WTC11 (cell line): Measurements from ENCODE around the gene SH3PXD2A. TPM values are rescaled to one million over a fixed set of nuclear protein-coding genes. Genes with fewer than 3 reads are reported as not detected.

Experiments
- ATAC-seq: fragments of 200-7000 bp; cut with Tn5 transposase; 2 replicates; pipeline ENCODE4 v1.10.0; 2021; ENCODE audit warnings: mild to moderate bottlenecking, moderate library complexity
- CTCF ChIA-PET: fragments of 300-600 bp; sonication (Branson Sonifier 250); formaldehyde crosslinking; loops from one replicate; lab custom pipeline; 2021; ENCODE audit warnings: antibody characterized with exemption; lab: Charles Lee
- POLR2A ChIA-PET: fragments of 350-600 bp; sonication (Branson Sonifier 250); formaldehyde crosslinking; loops from one replicate; lab custom pipeline; 2021; ENCODE audit warnings: antibody characterized with exemption; lab: Charles Lee
- DNase-seq: peaks from one replicate; pipeline ENCODE4 v3.0.0; 2021; ENCODE audit warnings: low spot score
- H3K27ac Mint-ChIP-seq: 2 replicates; pipeline ENCODE4 v1.8.0; 2021; ENCODE audit warnings: mixed read lengths
- H3K27me3 Mint-ChIP-seq: 2 replicates; pipeline ENCODE4 v1.8.0; 2021; ENCODE audit warnings: low read depth, mild to moderate bottlenecking, moderate library complexity, mixed read lengths
- H3K36me3 Mint-ChIP-seq: 2 replicates; pipeline ENCODE4 v1.8.0; 2021; ENCODE audit warnings: mixed read lengths
- H3K4me1 Mint-ChIP-seq: 2 replicates; pipeline ENCODE4 v1.8.0; 2022; ENCODE audit warnings: mixed read lengths
- H3K4me3 Mint-ChIP-seq: 2 replicates; pipeline ENCODE4 v1.8.0; 2021; ENCODE audit warnings: mild to moderate bottlenecking, moderate library complexity, mixed read lengths
- H3K9me3 Mint-ChIP-seq: 2 replicates; pipeline ENCODE4 v1.8.0; 2021; ENCODE audit warnings: mixed read lengths
- GABPB1 ChIP-seq: sonication (generic); formaldehyde crosslinking; IDR thresholded peaks from 2 replicates; pipeline ENCODE4 v1.8.1; 2023; ENCODE audit warnings: mild to moderate bottlenecking, missing genetic modification reagents
- GRHL2 ChIP-seq: fragments of 250-450 bp; sonication (Bioruptor Pico); IDR thresholded peaks from 2 replicates; pipeline ENCODE4 v1.8.0; 2022; ENCODE audit warnings: mild to moderate bottlenecking, moderate library complexity; ENCODE audit not compliant: insufficient replicate concordance, severe bottlenecking
- NFYB ChIP-seq: sonication (generic); formaldehyde crosslinking; conservative IDR thresholded peaks from 2 replicates; pipeline ENCODE4 v1.8.0; 2022; ENCODE audit warnings: low read depth, missing genetic modification reagents
- NR1H2 ChIP-seq: sonication (generic); formaldehyde crosslinking; IDR thresholded peaks from 2 replicates; pipeline ENCODE4 v1.9.0; 2021; ENCODE audit warnings: mild to moderate bottlenecking, moderate library complexity, missing genetic modification reagents
- NR2C2 ChIP-seq: sonication (generic); formaldehyde crosslinking; IDR thresholded peaks from 2 replicates; pipeline ENCODE4 v1.8.0; 2022; ENCODE audit warnings: mild to moderate bottlenecking, missing genetic modification reagents
- RORB ChIP-seq: fragments of 250-450 bp; sonication (Bioruptor Pico); IDR thresholded peaks from 2 replicates; pipeline ENCODE4 v1.9.0; 2021; ENCODE audit warnings: mild to moderate bottlenecking
- TEAD1 ChIP-seq: sonication (generic); formaldehyde crosslinking; IDR thresholded peaks from 2 replicates; pipeline ENCODE4 v1.8.0; 2022; ENCODE audit warnings: mild to moderate bottlenecking, missing genetic modification reagents
- TP53 ChIP-seq: sonication (generic); formaldehyde crosslinking; IDR thresholded peaks from 2 replicates; pipeline ENCODE4 v1.8.1; 2023; ENCODE audit warnings: mild to moderate bottlenecking, missing genetic modification reagents
- ZNF121 ChIP-seq: sonication (generic); formaldehyde crosslinking; IDR thresholded peaks from 2 replicates; pipeline ENCODE4 v1.8.0; 2023; ENCODE audit warnings: missing genetic modification reagents
- ZNF138 ChIP-seq: sonication (generic); formaldehyde crosslinking; conservative IDR thresholded peaks from 2 replicates; pipeline ENCODE4 v1.8.1; 2022; ENCODE audit warnings: mild to moderate bottlenecking, moderate library complexity, missing genetic modification reagents
- ZNF219 ChIP-seq: sonication (generic); formaldehyde crosslinking; IDR thresholded peaks from 2 replicates; pipeline ENCODE4 v1.8.0; 2023; ENCODE audit warnings: missing genetic modification reagents, mild to moderate bottlenecking, borderline replicate concordance
- ZNF423 ChIP-seq: fragments of 250-450 bp; sonication (Bioruptor Pico); IDR thresholded peaks from 2 replicates; pipeline ENCODE4 v2.1.2; 2022; ENCODE audit warnings: mild to moderate bottlenecking, moderate library complexity
- total RNA-seq: library from RNA; stranded (reverse); gene quantifications from 3 replicates; pipeline ENCODE4 v1.2.3, GENCODE V29; 2021
- TF ChIP-seq, protein P1 (sequence below): sonication (generic); formaldehyde crosslinking; IDR thresholded peaks from 2 replicates; pipeline ENCODE4 v1.8.1; 2023; ENCODE audit warnings: mild to moderate bottlenecking, moderate library complexity, missing genetic modification reagents
- TF ChIP-seq, protein P2 (sequence below): sonication (generic); formaldehyde crosslinking; IDR thresholded peaks from 2 replicates; pipeline ENCODE4 v1.8.0; 2023; ENCODE audit warnings: missing genetic modification reagents, mild to moderate bottlenecking, borderline replicate concordance
- TF ChIP-seq, protein P3 (sequence below): fragments of 250-450 bp; sonication (Bioruptor Pico); IDR thresholded peaks from 2 replicates; pipeline ENCODE4 v1.9.0; 2021; ENCODE audit warnings: mild to moderate bottlenecking
- TF ChIP-seq, protein P4 (sequence below): fragments of 250-450 bp; sonication (Bioruptor Pico); IDR thresholded peaks from 2 replicates; pipeline ENCODE4 v1.9.0; 2021; ENCODE audit warnings: moderate library complexity, mild to moderate bottlenecking, inconsistent platforms, borderline replicate concordance
- TF ChIP-seq, protein P5 (sequence below): fragments of 250-450 bp; sonication (Bioruptor Pico); IDR thresholded peaks from 2 replicates; pipeline ENCODE4 v1.9.0; 2021; ENCODE audit warnings: mild to moderate bottlenecking, borderline replicate concordance
- TF ChIP-seq, protein P6 (sequence below): sonication (generic); formaldehyde crosslinking; IDR thresholded peaks from 2 replicates; pipeline ENCODE4 v1.8.1; 2022; ENCODE audit warnings: mild to moderate bottlenecking, moderate library complexity, missing genetic modification reagents

The SH3PXD2A gene
- total RNA-seq, 1 experiment from 2014 or later, result 15.7 TPM

DNA sequence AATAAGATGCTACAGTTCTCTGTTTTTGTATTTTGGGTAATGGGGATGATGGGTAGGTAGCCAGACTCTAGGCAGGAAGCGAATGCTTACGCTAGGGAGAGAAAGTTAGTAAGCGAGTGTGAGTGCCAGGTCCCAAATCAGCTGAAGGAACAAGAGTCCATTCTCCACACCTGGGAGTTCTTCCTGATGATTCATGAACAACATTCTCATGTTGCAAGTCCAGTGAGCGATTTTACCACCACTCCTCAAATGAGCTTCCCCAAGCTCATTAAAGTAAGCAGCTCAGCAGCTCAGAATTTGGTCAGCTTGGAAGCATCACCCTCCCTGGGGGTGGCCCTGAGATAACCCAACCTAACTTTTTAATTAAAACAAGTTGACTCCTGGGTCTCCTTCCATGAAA lies 27.3 kb downstream of the SH3PXD2A start:
- Mint-ChIP-seq H3K36me3 (peaks cover 11% of the 10 kb centered on the region), H3K27me3 (no peaks in the 10 kb centered on the region; the same call in 1 of the 2 replicates), H3K27ac (no peak overlapping the region), H3K4me3 (no peak overlapping the region), H3K4me1 (peaks cover 32% of the 10 kb centered on the region), H3K9me3 (peaks cover 11% of the 10 kb centered on the region)
- no peak for ATAC-seq
- ChIA-PET CTCF (interaction anchor here (2.3 kb wide), 1 partner anchor 28 kb away, joined by 5 read pairs; no protein-coding TSS in a partner anchor), POLR2A (interaction anchor here (0.6 kb wide), 2 partner anchors 122 to 997 kb away, joined by 3 read pairs; no protein-coding TSS in a partner anchor)
- no peak for DNase-seq
- TF ChIP-seq, protein P1, sequence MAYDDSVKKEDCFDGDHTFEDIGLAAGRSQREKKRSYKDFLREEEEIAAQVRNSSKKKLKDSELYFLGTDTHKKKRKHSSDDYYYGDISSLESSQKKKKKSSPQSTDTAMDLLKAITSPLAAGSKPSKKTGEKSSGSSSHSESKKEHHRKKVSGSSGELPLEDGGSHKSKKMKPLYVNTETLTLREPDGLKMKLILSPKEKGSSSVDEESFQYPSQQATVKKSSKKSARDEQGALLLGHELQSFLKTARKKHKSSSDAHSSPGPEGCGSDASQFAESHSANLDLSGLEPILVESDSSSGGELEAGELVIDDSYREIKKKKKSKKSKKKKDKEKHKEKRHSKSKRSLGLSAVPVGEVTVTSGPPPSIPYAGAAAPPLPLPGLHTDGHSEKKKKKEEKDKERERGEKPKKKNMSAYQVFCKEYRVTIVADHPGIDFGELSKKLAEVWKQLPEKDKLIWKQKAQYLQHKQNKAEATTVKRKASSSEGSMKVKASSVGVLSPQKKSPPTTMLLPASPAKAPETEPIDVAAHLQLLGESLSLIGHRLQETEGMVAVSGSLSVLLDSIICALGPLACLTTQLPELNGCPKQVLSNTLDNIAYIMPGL (CRISPR knock-in tag), result no peak
- no peak for TF ChIP-seq TP53 (CRISPR knock-in tag)
- TF ChIP-seq ZNF138 (CRISPR knock-in tag), result no peak
- no peak for TF ChIP-seq ZNF219 (CRISPR knock-in tag)
- TF ChIP-seq NFYB (CRISPR knock-in tag), result no peak
- TF ChIP-seq, protein P2, sequence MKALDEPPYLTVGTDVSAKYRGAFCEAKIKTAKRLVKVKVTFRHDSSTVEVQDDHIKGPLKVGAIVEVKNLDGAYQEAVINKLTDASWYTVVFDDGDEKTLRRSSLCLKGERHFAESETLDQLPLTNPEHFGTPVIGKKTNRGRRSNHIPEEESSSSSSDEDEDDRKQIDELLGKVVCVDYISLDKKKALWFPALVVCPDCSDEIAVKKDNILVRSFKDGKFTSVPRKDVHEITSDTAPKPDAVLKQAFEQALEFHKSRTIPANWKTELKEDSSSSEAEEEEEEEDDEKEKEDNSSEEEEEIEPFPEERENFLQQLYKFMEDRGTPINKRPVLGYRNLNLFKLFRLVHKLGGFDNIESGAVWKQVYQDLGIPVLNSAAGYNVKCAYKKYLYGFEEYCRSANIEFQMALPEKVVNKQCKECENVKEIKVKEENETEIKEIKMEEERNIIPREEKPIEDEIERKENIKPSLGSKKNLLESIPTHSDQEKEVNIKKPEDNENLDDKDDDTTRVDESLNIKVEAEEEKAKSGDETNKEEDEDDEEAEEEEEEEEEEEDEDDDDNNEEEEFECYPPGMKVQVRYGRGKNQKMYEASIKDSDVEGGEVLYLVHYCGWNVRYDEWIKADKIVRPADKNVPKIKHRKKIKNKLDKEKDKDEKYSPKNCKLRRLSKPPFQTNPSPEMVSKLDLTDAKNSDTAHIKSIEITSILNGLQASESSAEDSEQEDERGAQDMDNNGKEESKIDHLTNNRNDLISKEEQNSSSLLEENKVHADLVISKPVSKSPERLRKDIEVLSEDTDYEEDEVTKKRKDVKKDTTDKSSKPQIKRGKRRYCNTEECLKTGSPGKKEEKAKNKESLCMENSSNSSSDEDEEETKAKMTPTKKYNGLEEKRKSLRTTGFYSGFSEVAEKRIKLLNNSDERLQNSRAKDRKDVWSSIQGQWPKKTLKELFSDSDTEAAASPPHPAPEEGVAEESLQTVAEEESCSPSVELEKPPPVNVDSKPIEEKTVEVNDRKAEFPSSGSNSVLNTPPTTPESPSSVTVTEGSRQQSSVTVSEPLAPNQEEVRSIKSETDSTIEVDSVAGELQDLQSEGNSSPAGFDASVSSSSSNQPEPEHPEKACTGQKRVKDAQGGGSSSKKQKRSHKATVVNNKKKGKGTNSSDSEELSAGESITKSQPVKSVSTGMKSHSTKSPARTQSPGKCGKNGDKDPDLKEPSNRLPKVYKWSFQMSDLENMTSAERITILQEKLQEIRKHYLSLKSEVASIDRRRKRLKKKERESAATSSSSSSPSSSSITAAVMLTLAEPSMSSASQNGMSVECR (CRISPR knock-in tag), result no peak
- TF ChIP-seq, protein P3, sequence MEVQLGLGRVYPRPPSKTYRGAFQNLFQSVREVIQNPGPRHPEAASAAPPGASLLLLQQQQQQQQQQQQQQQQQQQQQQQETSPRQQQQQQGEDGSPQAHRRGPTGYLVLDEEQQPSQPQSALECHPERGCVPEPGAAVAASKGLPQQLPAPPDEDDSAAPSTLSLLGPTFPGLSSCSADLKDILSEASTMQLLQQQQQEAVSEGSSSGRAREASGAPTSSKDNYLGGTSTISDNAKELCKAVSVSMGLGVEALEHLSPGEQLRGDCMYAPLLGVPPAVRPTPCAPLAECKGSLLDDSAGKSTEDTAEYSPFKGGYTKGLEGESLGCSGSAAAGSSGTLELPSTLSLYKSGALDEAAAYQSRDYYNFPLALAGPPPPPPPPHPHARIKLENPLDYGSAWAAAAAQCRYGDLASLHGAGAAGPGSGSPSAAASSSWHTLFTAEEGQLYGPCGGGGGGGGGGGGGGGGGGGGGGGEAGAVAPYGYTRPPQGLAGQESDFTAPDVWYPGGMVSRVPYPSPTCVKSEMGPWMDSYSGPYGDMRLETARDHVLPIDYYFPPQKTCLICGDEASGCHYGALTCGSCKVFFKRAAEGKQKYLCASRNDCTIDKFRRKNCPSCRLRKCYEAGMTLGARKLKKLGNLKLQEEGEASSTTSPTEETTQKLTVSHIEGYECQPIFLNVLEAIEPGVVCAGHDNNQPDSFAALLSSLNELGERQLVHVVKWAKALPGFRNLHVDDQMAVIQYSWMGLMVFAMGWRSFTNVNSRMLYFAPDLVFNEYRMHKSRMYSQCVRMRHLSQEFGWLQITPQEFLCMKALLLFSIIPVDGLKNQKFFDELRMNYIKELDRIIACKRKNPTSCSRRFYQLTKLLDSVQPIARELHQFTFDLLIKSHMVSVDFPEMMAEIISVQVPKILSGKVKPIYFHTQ (CRISPR knock-in tag), result no peak
- TF ChIP-seq, protein P4, sequence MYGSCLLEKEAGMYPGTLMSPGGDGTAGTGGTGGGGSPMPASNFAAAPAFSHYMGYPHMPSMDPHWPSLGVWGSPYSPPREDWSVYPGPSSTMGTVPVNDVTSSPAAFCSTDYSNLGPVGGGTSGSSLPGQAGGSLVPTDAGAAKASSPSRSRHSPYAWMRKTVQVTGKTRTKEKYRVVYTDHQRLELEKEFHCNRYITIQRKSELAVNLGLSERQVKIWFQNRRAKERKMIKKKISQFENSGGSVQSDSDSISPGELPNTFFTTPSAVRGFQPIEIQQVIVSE (CRISPR knock-in tag), result no peak
- TF ChIP-seq, protein P5, sequence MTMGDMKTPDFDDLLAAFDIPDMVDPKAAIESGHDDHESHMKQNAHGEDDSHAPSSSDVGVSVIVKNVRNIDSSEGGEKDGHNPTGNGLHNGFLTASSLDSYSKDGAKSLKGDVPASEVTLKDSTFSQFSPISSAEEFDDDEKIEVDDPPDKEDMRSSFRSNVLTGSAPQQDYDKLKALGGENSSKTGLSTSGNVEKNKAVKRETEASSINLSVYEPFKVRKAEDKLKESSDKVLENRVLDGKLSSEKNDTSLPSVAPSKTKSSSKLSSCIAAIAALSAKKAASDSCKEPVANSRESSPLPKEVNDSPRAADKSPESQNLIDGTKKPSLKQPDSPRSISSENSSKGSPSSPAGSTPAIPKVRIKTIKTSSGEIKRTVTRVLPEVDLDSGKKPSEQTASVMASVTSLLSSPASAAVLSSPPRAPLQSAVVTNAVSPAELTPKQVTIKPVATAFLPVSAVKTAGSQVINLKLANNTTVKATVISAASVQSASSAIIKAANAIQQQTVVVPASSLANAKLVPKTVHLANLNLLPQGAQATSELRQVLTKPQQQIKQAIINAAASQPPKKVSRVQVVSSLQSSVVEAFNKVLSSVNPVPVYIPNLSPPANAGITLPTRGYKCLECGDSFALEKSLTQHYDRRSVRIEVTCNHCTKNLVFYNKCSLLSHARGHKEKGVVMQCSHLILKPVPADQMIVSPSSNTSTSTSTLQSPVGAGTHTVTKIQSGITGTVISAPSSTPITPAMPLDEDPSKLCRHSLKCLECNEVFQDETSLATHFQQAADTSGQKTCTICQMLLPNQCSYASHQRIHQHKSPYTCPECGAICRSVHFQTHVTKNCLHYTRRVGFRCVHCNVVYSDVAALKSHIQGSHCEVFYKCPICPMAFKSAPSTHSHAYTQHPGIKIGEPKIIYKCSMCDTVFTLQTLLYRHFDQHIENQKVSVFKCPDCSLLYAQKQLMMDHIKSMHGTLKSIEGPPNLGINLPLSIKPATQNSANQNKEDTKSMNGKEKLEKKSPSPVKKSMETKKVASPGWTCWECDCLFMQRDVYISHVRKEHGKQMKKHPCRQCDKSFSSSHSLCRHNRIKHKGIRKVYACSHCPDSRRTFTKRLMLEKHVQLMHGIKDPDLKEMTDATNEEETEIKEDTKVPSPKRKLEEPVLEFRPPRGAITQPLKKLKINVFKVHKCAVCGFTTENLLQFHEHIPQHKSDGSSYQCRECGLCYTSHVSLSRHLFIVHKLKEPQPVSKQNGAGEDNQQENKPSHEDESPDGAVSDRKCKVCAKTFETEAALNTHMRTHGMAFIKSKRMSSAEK (CRISPR knock-in tag), result no peak
- TF ChIP-seq TEAD1 (CRISPR knock-in tag), result no peak
- TF ChIP-seq GRHL2 (CRISPR knock-in tag), result no peak
- no peak for TF ChIP-seq ZNF121
- no peak for TF ChIP-seq RORB
- no peak for TF ChIP-seq NR2C2 (CRISPR knock-in tag)
- TF ChIP-seq, protein P6, sequence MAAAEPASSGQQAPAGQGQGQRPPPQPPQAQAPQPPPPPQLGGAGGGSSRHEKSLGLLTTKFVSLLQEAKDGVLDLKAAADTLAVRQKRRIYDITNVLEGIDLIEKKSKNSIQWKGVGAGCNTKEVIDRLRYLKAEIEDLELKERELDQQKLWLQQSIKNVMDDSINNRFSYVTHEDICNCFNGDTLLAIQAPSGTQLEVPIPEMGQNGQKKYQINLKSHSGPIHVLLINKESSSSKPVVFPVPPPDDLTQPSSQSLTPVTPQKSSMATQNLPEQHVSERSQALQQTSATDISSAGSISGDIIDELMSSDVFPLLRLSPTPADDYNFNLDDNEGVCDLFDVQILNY (CRISPR knock-in tag), result no peak
- no peak for TF ChIP-seq ZNF423 (CRISPR knock-in tag)
- no peak for TF ChIP-seq GABPB1 (CRISPR knock-in tag)
- no peak for TF ChIP-seq NR1H2 (CRISPR knock-in tag)
